SK-N-SH treated with all-trans-retinoic acid at 6 μM for 48 hours (cell line): ENCODE data around the gene STAT6.

Experiments
- ATAC-seq: fragments of 200-7000 bp; cut with Tn5 transposase; 3 replicates; pipeline ENCODE4 v1.9.1; 2020; ENCODE audit warnings: mild to moderate bottlenecking, moderate library complexity
- ARNTL ChIP-seq: fragments of 450-650 bp; formaldehyde crosslinking; IDR thresholded peaks from 2 replicates; pipeline ENCODE4 v1.5.0; 2020; ENCODE audit warnings: low read depth, mild to moderate bottlenecking, moderate library complexity, borderline replicate concordance
- CSDC2 ChIP-seq: fragments of 250-450 bp; sonication (Bioruptor Pico); IDR thresholded peaks from 2 replicates; pipeline ENCODE4 v1.5.0; 2020; ENCODE audit warnings: mild to moderate bottlenecking, moderate library complexity
- CSRNP3 ChIP-seq: fragments of 250-450 bp; sonication (Bioruptor Pico); IDR thresholded peaks from 2 replicates; pipeline ENCODE4 v1.5.1; 2021; ENCODE audit warnings: mild to moderate bottlenecking, moderate library complexity
- GLIS3 ChIP-seq: fragments of 250-450 bp; sonication (Bioruptor Pico); IDR thresholded peaks from 2 replicates; pipeline ENCODE4 v1.5.0; 2020; ENCODE audit warnings: mild to moderate bottlenecking, moderate library complexity
- ISL1 ChIP-seq: fragments of 250-450 bp; sonication (Bioruptor Pico); IDR thresholded peaks from 2 replicates; pipeline ENCODE4 v2.1.2; 2022; ENCODE audit warnings: mild to moderate bottlenecking, moderate library complexity
- OSR1 ChIP-seq: fragments of 250-450 bp; sonication (Bioruptor Pico); IDR thresholded peaks from 2 replicates; pipeline ENCODE4 v1.8.0; 2022; ENCODE audit warnings: moderate library complexity, mild to moderate bottlenecking, inconsistent platforms
- PATZ1 ChIP-seq: fragments of 250-450 bp; sonication (Bioruptor Pico); IDR thresholded peaks from 2 replicates; pipeline ENCODE4 v1.8.0; 2020; ENCODE audit warnings: mild to moderate bottlenecking, moderate library complexity, borderline replicate concordance
- POU6F1 ChIP-seq: fragments of 250-450 bp; sonication (Bioruptor Pico); IDR thresholded peaks from 2 replicates; pipeline ENCODE4 v1.8.0; 2021; ENCODE audit warnings: low read depth, mild to moderate bottlenecking, moderate library complexity, borderline replicate concordance
- PPARA ChIP-seq: fragments of 250-450 bp; sonication (Bioruptor Pico); IDR thresholded peaks from 2 replicates; pipeline ENCODE4 v1.5.0; 2020; ENCODE audit warnings: mild to moderate bottlenecking, borderline replicate concordance
- SNAI2 ChIP-seq: fragments of 250-450 bp; sonication (Bioruptor Pico); IDR thresholded peaks from 2 replicates; pipeline ENCODE4 v1.5.0; 2020; ENCODE audit warnings: mild to moderate bottlenecking, moderate library complexity
- TCF4 ChIP-seq: fragments of 250-450 bp; sonication (Bioruptor Pico); IDR thresholded peaks from 2 replicates; pipeline ENCODE4 v1.8.0; 2021; ENCODE audit warnings: mild to moderate bottlenecking, moderate library complexity, borderline replicate concordance
- TOX ChIP-seq: fragments of 250-450 bp; sonication (Bioruptor Pico); IDR thresholded peaks from 2 replicates; pipeline ENCODE4 v1.8.0; 2021; ENCODE audit warnings: mild to moderate bottlenecking, moderate library complexity, borderline replicate concordance
- TSHZ2 ChIP-seq: fragments of 250-450 bp; sonication (Bioruptor Pico); IDR thresholded peaks from 2 replicates; pipeline ENCODE4 v1.5.0; 2020; ENCODE audit warnings: mild to moderate bottlenecking, moderate library complexity
- ZFP3 ChIP-seq: fragments of 250-450 bp; sonication (Bioruptor Pico); IDR thresholded peaks from 2 replicates; pipeline ENCODE4 v1.5.0; 2020; ENCODE audit warnings: mild to moderate bottlenecking, moderate library complexity
- ZFP30 ChIP-seq: fragments of 450-650 bp; formaldehyde crosslinking; IDR thresholded peaks from 2 replicates; pipeline ENCODE4 v1.5.0; 2022; ENCODE audit warnings: mild to moderate bottlenecking, moderate library complexity
- ZNF565 ChIP-seq: fragments of 450-650 bp; formaldehyde crosslinking; conservative IDR thresholded peaks from 2 replicates; pipeline ENCODE4 v1.5.0; 2020; ENCODE audit warnings: low read depth, mild to moderate bottlenecking, moderate library complexity
- ZNF70 ChIP-seq: fragments of 450-650 bp; formaldehyde crosslinking; IDR thresholded peaks from 2 replicates; pipeline ENCODE4 v1.5.0; 2020; ENCODE audit warnings: mild to moderate bottlenecking, moderate library complexity
- ZNF8 ChIP-seq: fragments of 450-650 bp; formaldehyde crosslinking; IDR thresholded peaks from 2 replicates; pipeline ENCODE4 v1.5.0; 2020; ENCODE audit warnings: mild to moderate bottlenecking, moderate library complexity

Gene STAT6

GRCh38 chr12:57156701-57157403 is 45.7 kb upstream of the STAT6 start:
- no peak for ATAC-seq
- no peak for TF ChIP-seq PPARA (CRISPR knock-in tag)
- TF ChIP-seq TCF4 (CRISPR knock-in tag), result no peak

- TF ChIP-seq TSHZ2 (CRISPR knock-in tag) (no peak), TCF4 (CRISPR knock-in tag) (no peak), ZNF70 (no peak), ISL1 (CRISPR knock-in tag) (no peak), TOX (CRISPR knock-in tag) (no peak), GLIS3 (CRISPR knock-in tag) (no peak), CSRNP3 (CRISPR knock-in tag) (no peak), POU6F1 (CRISPR knock-in tag) (no peak), ARNTL (CRISPR knock-in tag) (no peak), SNAI2 (CRISPR knock-in tag) (no peak)
These were observed 43.8 kb upstream of the STAT6 start for GRCh38 chr12:57154804-57155434.

GRCh38 chr12:57154076-57154475 is 42.9 kb upstream of the STAT6 start:
- ATAC-seq, result no peak
- peak; percentile 67 for TF ChIP-seq ZNF70
- TF ChIP-seq ZFP3 (CRISPR knock-in tag), result no peak
- TF ChIP-seq TSHZ2 (CRISPR knock-in tag), result peak; percentile 33; the same call in 1 of the 2 replicates

More at GRCh38 chr12:57154804-57155434, 43.8 kb upstream of the STAT6 start:
- no peak for ATAC-seq

- ATAC-seq, result no peak
- TF ChIP-seq TCF4 (CRISPR knock-in tag) (peak; percentile 75), ZNF565 (CRISPR knock-in tag) (no peak), ZFP3 (CRISPR knock-in tag) (no peak), ZFP30 (no peak), SNAI2 (CRISPR knock-in tag) (no peak), TOX (CRISPR knock-in tag) (no peak), ISL1 (CRISPR knock-in tag) (peak; percentile 47), ZNF70 (no peak), ZNF8 (CRISPR knock-in tag) (no peak), OSR1 (no peak), PPARA (CRISPR knock-in tag) (no peak), CSDC2 (CRISPR knock-in tag) (no peak), GLIS3 (CRISPR knock-in tag) (no peak), TSHZ2 (CRISPR knock-in tag) (peak; percentile 44; the same call in 1 of the 2 replicates), PATZ1 (CRISPR knock-in tag) (no peak)
These were observed 42.3 kb upstream of the STAT6 start for GRCh38 chr12:57153415-57153997.
